Osteoblast (primary cell): ENCODE results near the gene OR7C2. TPM values are rescaled to one million over a fixed set of nuclear protein-coding genes. Genes with fewer than 3 reads are reported as not detected.

ENCODE experiments used
- DNase-seq: peaks from one replicate; pipeline ENCODE4 v3.0.0; 2011; ENCODE audit warnings: low spot score, mixed read lengths; ENCODE audit not compliant: insufficient read length; ENCODE audit errors: missing footprints
- H2AFZ ChIP-seq: 2 replicates; pipeline ENCODE4 v1.6.0; 2011; ENCODE audit warnings: mild to moderate bottlenecking, low read length
- H3K27ac ChIP-seq: 2 replicates; pipeline ENCODE4 v1.5.1; 2011; ENCODE audit warnings: mild to moderate bottlenecking, low read depth, low read length, moderate library complexity
- H3K27me3 ChIP-seq: 2 replicates; pipeline ENCODE4 v1.6.0; 2012; ENCODE audit warnings: mild to moderate bottlenecking, control low read depth, inconsistent platforms, low read length, moderate library complexity; ENCODE audit not compliant: insufficient read depth
- H3K36me3 ChIP-seq: 2 replicates; pipeline ENCODE4 v1.5.1; 2011; ENCODE audit warnings: mild to moderate bottlenecking, low read length, control low read depth, moderate library complexity; ENCODE audit not compliant: insufficient read depth
- H3K4me1 ChIP-seq: 2 replicates; pipeline ENCODE4 v1.5.1; 2011; ENCODE audit warnings: mild to moderate bottlenecking, low read length, control low read depth, moderate library complexity; ENCODE audit not compliant: insufficient read depth
- H3K4me2 ChIP-seq: 2 replicates; pipeline ENCODE4 v1.6.0; 2011; ENCODE audit warnings: mild to moderate bottlenecking, low read length; ENCODE audit not compliant: insufficient read depth
- H3K4me3 ChIP-seq: fragments of 200-600 bp; sonication (generic); 3 replicates; pipeline ENCODE4 v1.5.1; 2012; ENCODE audit warnings: mild to moderate bottlenecking, low read length, inconsistent platforms; ENCODE audit not compliant: insufficient read depth
- H3K79me2 ChIP-seq: 2 replicates; pipeline ENCODE4 v1.6.0; 2012; ENCODE audit warnings: mild to moderate bottlenecking, low read length, control low read depth, inconsistent platforms; ENCODE audit not compliant: insufficient read depth
- H3K9me3 ChIP-seq: 2 replicates; pipeline ENCODE4 v1.5.1; 2011; ENCODE audit warnings: low read depth, low read length, control low read depth
- H4K20me1 ChIP-seq: 2 replicates; pipeline ENCODE4 v1.6.0; 2012; ENCODE audit warnings: mild to moderate bottlenecking, low read length, control low read depth; ENCODE audit not compliant: insufficient read depth
- total RNA-seq: library from RNA; depleted of rRNA; stranded (reverse); fragments of >200 nt; gene quantifications from 2 replicates; pipeline ENCODE4 v1.2.3, GENCODE V29; 2012
- TF ChIP-seq, protein P1 (sequence below): IDR thresholded peaks from 2 replicates; pipeline ENCODE4 v1.5.1; 2011; ENCODE audit warnings: mild to moderate bottlenecking, low read depth, low read length, moderate library complexity; ENCODE audit errors: extremely low read depth

OR7C2 gene
- total RNA-seq, 1 donor, result not detected

DNA sequence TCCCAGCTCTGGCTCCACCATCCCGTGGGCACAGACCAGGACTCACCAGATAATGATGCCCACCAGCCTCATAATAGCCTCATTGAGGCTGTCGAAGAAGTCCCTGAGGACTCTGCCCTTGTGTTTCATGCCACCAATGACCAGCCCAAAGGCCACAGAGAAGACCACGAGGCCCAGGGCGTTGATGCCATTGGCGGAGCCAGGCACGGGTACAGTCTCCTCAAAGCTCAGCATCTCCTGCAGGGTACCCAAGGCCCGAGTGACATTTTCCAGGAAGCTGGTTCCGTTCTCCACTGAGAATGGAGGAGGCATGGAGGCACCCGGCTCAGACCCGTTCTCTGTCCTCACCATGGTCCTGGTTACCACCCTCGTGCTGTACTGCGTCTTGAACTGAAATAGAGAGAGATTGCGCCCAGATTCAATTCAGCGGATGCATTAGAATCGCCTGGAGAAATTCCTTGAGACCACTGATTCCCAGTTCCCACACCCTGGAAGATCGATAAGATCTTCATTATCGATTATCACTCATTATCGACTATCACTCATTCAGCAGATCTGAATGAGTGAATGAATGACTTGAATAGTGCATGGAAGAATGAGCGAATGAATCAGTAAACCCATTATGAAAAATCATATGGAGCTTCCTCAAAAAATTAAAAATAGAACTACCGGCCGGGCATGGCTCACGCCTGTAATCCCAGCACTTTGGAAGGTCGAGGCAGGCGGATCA lies 20.8 kb downstream of the OR7C2 start:
- Histone ChIP-seq H3K27me3 (no peaks in the 10 kb centered on the region), H3K27ac (no peak overlapping the region), H3K4me1 (no peaks in the 10 kb centered on the region), H3K9me3 (peaks cover 8% of the 10 kb centered on the region), H3K4me3 (no peak overlapping the region), H3K36me3 (no peaks in the 10 kb centered on the region), H3K4me2 (no peak overlapping the region), H2AFZ (no peak overlapping the region), H3K79me2 (no peaks in the 10 kb centered on the region), H4K20me1 (no peaks in the 10 kb centered on the region)
- TF ChIP-seq, protein P1, sequence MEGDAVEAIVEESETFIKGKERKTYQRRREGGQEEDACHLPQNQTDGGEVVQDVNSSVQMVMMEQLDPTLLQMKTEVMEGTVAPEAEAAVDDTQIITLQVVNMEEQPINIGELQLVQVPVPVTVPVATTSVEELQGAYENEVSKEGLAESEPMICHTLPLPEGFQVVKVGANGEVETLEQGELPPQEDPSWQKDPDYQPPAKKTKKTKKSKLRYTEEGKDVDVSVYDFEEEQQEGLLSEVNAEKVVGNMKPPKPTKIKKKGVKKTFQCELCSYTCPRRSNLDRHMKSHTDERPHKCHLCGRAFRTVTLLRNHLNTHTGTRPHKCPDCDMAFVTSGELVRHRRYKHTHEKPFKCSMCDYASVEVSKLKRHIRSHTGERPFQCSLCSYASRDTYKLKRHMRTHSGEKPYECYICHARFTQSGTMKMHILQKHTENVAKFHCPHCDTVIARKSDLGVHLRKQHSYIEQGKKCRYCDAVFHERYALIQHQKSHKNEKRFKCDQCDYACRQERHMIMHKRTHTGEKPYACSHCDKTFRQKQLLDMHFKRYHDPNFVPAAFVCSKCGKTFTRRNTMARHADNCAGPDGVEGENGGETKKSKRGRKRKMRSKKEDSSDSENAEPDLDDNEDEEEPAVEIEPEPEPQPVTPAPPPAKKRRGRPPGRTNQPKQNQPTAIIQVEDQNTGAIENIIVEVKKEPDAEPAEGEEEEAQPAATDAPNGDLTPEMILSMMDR, result no peak
- DNase-seq, result no peak

DNA sequence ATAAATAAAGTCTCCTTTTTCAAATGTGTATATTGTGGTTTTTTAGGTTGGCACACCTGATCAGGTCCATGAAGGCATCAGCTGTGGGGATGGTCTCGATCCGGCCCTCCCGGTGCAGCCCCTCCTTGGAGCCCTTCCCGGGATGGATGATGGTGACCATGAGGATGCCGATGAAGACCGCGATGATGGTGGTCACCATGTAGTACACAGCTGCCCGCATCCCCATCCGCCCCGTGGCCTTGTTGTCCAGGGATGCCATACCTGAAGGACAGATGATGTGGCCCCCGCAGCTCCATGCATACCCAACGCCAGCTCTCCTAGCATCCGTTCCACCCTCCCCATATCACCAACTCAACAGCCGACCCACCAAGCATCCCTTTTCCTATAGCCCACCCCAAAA lies 27.0 kb downstream of the OR7C2 start:
- no peaks in the 10 kb centered on the region for H3K9me3 ChIP-seq
- H3K4me3 ChIP-seq, result no peak overlapping the region
- H3K4me2 ChIP-seq, result no peak overlapping the region
- no peaks in the 10 kb centered on the region for H3K27me3 ChIP-seq
- no peaks in the 10 kb centered on the region for H3K36me3 ChIP-seq
- no peak overlapping the region for H3K27ac ChIP-seq
- no peaks in the 10 kb centered on the region for H4K20me1 ChIP-seq
- no peaks in the 10 kb centered on the region for H3K4me1 ChIP-seq
- TF ChIP-seq, protein P1, result no peak
- no peaks in the 10 kb centered on the region for H3K79me2 ChIP-seq
- peak; percentile 39 for DNase-seq
- no peak overlapping the region for H2AFZ ChIP-seq

DNA sequence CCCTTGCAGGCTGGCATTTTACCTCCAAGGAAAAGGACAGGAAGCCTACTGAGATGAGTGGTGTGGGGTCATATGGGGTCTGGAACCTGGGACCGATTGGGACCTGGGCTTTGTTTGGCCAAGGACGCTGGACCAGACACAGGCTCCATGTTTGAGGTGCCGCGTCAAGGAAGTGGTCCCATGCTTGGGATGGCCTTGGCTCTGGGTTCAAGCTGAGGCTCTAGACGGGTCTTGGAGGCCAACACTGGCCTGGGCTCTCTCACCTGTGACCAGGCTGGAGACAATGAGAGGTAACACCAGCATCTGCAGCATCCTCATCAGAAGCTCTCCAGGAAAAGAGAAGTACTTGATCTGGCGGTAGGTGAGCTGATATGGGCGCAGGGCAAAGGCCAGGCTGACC lies 30.2 kb downstream of the OR7C2 start:
- Histone ChIP-seq H3K9me3 (no peaks in the 10 kb centered on the region), H3K27ac (no peak overlapping the region), H3K36me3 (no peaks in the 10 kb centered on the region), H4K20me1 (no peaks in the 10 kb centered on the region), H3K27me3 (no peaks in the 10 kb centered on the region), H3K4me1 (no peaks in the 10 kb centered on the region), H3K4me2 (no peak overlapping the region), H2AFZ (no peak overlapping the region), H3K4me3 (no peak overlapping the region), H3K79me2 (no peaks in the 10 kb centered on the region)
- TF ChIP-seq, protein P1, result no peak
- DNase-seq, result peak; percentile 34

DNA sequence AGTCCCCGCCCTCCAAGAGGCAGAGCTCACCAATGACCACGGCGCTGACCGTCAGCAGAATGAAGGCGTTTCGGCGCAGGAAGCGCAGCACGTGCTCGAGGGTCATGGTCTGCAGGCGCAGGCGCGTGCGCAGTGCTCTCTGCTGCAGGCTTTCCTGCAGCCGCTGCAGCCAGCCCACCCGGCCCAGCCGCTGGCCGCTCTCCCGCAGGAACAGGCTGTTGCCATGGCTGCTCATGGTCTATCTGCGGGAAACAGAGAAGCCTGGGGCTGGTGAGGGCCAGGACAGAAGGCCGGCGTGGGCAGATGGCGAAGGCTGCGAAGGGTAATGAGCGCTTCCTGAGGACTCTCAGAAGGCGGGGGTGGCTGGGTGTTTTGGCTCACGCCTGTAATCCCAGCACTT lies 31.4 kb downstream of the OR7C2 start:
- Histone ChIP-seq H4K20me1 (no peaks in the 10 kb centered on the region), H3K27ac (no peak overlapping the region), H3K79me2 (no peaks in the 10 kb centered on the region), H2AFZ (no peak overlapping the region), H3K9me3 (no peaks in the 10 kb centered on the region), H3K4me2 (no peak overlapping the region), H3K4me1 (no peaks in the 10 kb centered on the region), H3K4me3 (no peak overlapping the region), H3K27me3 (no peaks in the 10 kb centered on the region), H3K36me3 (no peaks in the 10 kb centered on the region)
- no peak for DNase-seq
- TF ChIP-seq, protein P1, result no peak
